Mucosa of descending colon (tissue), 3 donors: ENCODE data around the gene SH3TC2. TPM values are rescaled to one million over a fixed set of nuclear protein-coding genes. Genes with fewer than 3 reads are reported as not detected.

ENCODE experiments used
- ATAC-seq: fragments of 200-7000 bp; cut with Tn5 transposase; one replicate; pipeline ENCODE4 v1.9.1; 2020; ENCODE audit warnings: mild to moderate bottlenecking, moderate library complexity
- DNase-seq, 3 donors: peaks; one replicate each; pipeline ENCODE4 v3.0.0-alpha.2; 2020
- H3K36me3 ChIP-seq: fragments of 200-600 bp; one replicate; pipeline ENCODE4 v1.8.0; 2021; ENCODE audit warnings: low read depth, mild to moderate bottlenecking
- H3K4me1 ChIP-seq: fragments of 200-600 bp; one replicate; pipeline ENCODE4 v1.8.0; 2021; ENCODE audit warnings: low read depth, mild to moderate bottlenecking
- H3K4me3 ChIP-seq: fragments of 200-600 bp; one replicate; pipeline ENCODE4 v1.8.0; 2021; ENCODE audit warnings: mild to moderate bottlenecking
- H3K9me3 ChIP-seq: fragments of 200-600 bp; one replicate; pipeline ENCODE4 v1.8.0; 2021; ENCODE audit warnings: mild to moderate bottlenecking
- CTCF ChIP-seq: fragments of 200-600 bp; IDR thresholded peaks from one replicate; pipeline ENCODE4 v1.8.0; 2022; ENCODE audit warnings: antibody characterized with exemption, mild to moderate bottlenecking
- intact Hi-C, 2 donors: fragments of 100-400 bp; cut with DNase I in 1 of 2; cut with micrococcal nuclease in 1 of 2; formaldehyde crosslinking; loops; one replicate each; pipeline versions ENCODE4 v1.11.0 to v1.11.1; 2022; cut with DNase I, micrococcal nuclease
- total RNA-seq, 3 donors: library from RNA; stranded (reverse); fragmentation: NEBNext Ultra II Directional in 2 of 3; extraction: Animal tissue kit (Norgen Biotek cat#: 25700) in 2 of 3; gene quantifications; one replicate each; pipeline versions ENCODE4 v1.2.1 to v1.2.4, GENCODE V29; 2021 to 2023
- donor health status: DM: no; HTN: no; CAD: no; lungs with moderate emphysema.
- donor health status: DM: no; HTN: no; CAD: no.
- donor health status: DM: no; HTN: yes; CAD: no.

SH3TC2 gene
- total RNA-seq, 3 donors from 2014 or later: 1.3 to 3.9 (median 2.2) TPM

GRCh38 chr5:148963664-148964063 lies 99.2 kb downstream of the SH3TC2 start:
- DNase-seq (no peak), ATAC-seq (peak; percentile 27)
- Histone ChIP-seq H3K4me1 (peaks cover 4% of the 10 kb centered on the region), H3K9me3 (no peaks in the 10 kb centered on the region), H3K36me3 (no peaks in the 10 kb centered on the region), H3K4me3 (no peak overlapping the region)
- no peak for TF ChIP-seq CTCF
- intact Hi-C loops: no loop called here

- H3K9me3 ChIP-seq: no peaks in the 10 kb centered on the region
- H3K4me3 ChIP-seq: no peak overlapping the region
- DNase-seq (no peak), ATAC-seq (no peak)
- no peaks in the 10 kb centered on the region for H3K36me3 ChIP-seq
- no peak for TF ChIP-seq CTCF
- no peaks in the 10 kb centered on the region for H3K4me1 ChIP-seq
- intact Hi-C loops: no loop called here
These were observed 100.0 kb downstream of the SH3TC2 start for GRCh38 chr5:148962761-148963324.

- no peak for ATAC-seq
These were observed 100.7 kb downstream of the SH3TC2 start for GRCh38 chr5:148962200-148962550.

GRCh38 chr5:148961261-148962199 lies 101.3 kb downstream of the SH3TC2 start:
- Histone ChIP-seq H3K9me3 (no peaks in the 10 kb centered on the region), H3K4me3 (no peak overlapping the region), H3K4me1 (no peaks in the 10 kb centered on the region), H3K36me3 (no peaks in the 10 kb centered on the region)
- DNase-seq (no peak), ATAC-seq (no peak)
- no peak for TF ChIP-seq CTCF
- intact Hi-C loops: no loop called here

More at GRCh38 chr5:148962200-148962550, 100.7 kb downstream of the SH3TC2 start:
- H3K36me3 ChIP-seq: no peaks in the 10 kb centered on the region
- intact Hi-C loops: no loop called here
- H3K4me3 ChIP-seq: no peak overlapping the region
- no peaks in the 10 kb centered on the region for H3K9me3 ChIP-seq
- DNase-seq: no peak
- TF ChIP-seq CTCF: no peak
- no peaks in the 10 kb centered on the region for H3K4me1 ChIP-seq

GRCh38 chr5:148960070-148960769 lies 102.6 kb downstream of the SH3TC2 start:
- no peak for ATAC-seq
- Histone ChIP-seq H3K9me3 (no peaks in the 10 kb centered on the region), H3K4me1 (no peaks in the 10 kb centered on the region), H3K4me3 (no peak overlapping the region), H3K36me3 (no peaks in the 10 kb centered on the region)
- intact Hi-C loops: no loop called here
- no peak for DNase-seq
- no peak for TF ChIP-seq CTCF
